Stimulated activated CD4-positive, alpha-beta T cell treated with anti-CD3 and anti-CD28 coated beads, TNF-alpha, amount 100 ng/mL, for 48 hours (primary cell): ENCODE results near the gene CACUL1.
A peak's percentile ranks its signal among the peaks of the same experiment; 100 is the strongest.
"Not testable (repeated sequence)": the region's sequence is repeated elsewhere in the genome, so short reads cannot be mapped to it uniquely, and the experiment has no call there.

Source experiments
- DNase-seq, 3 donors: peaks; one replicate each; pipeline ENCODE4 v3.0.0-alpha.2; 2020; ENCODE audit warnings: low read depth in 3 of 3

Gene CACUL1

DNA sequence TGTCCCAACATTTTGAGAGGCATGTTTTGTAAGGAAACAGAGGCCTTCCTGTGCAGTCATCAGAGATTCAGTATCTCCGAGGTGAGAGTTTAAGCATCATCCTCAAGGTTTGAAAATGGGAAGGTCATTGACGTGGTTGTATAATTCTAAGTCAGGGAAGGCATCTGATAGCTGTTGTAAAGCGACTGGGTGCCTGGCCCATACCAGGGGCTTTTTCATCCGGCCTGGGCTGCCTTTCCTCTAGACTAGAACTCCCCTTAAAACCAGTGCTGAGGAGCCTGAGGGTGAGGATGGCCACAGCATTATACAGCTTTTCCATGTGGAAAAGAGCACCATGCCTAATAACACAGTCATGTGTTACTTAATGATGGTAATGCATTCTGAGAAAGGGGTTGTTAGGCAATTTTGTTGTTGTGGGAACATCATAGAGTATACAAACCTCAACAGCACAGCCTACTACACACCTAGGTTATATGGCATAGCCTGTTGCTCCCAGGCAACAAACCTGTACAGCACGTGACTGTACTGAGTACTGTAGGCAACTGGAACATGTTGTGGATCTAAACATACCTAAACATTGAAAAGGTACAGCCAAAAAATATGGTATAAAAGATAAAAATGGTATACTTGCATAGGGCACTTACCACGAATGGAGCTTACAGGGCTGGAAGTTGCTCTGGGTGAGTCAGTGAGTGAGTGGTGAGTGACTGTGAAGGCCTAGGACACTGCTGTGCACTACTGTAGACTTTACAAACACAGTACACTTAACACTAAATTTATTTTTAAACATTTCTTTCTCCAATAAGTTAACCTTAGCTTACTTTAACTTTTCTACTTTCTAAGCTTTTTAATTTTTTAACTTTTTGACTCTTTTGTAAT lies 13.5 kb upstream of the CACUL1 start:
- no peak for DNase-seq

DNA sequence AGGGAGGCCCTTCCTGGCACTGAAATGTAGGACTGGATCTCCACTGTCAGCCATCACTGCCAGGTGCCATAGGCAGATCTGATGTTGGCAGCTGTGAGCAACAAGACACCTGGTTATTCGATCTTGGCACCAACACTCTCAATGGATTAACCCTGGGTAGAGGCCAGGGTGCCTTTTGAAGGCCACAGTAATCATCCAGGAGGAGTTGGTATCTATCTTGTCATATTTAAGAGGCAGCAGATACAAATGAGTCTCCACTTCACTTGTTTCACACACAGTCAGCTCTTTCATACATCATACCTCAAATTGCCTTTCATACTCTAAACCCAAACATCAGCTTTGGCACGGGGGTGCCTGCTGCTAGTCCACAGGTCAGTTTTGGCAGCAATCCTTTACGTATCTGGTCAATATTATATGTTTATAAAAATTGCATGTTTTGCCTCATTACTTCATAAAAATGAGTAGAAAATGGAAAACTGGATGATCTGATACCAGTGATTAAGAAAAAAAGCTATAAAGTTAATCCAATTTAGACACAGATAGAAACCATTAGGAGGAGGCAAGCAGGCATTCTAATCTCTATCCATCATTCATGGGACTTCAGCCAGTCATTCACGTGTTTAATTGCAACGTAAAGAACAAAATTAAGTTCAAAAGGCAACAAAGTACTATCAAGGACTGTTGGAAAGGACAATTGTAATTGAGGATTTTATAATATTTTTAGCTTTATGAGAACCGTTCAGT lies 12.7 kb upstream of the CACUL1 start:
- DNase-seq: no peak

DNA sequence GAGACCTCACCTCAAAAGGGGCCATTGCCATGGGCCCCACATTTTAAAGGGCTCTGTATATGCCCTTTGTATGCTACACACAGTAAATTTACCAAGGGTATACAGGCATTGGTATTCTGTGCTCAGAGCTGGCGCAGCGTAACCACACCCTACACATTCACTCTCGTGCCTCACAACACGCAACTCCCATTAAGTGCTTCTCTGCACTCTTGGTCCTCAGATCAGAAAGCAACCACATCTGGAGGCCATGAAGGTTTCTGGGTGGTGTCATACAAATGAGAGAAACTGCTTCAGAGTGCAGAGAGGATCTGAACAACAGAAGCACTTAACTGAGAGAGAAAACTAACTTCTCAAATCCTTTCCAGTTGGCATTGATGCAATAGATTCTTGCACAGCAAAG lies 9.4 kb upstream of the CACUL1 start:
- no peak for DNase-seq

DNA sequence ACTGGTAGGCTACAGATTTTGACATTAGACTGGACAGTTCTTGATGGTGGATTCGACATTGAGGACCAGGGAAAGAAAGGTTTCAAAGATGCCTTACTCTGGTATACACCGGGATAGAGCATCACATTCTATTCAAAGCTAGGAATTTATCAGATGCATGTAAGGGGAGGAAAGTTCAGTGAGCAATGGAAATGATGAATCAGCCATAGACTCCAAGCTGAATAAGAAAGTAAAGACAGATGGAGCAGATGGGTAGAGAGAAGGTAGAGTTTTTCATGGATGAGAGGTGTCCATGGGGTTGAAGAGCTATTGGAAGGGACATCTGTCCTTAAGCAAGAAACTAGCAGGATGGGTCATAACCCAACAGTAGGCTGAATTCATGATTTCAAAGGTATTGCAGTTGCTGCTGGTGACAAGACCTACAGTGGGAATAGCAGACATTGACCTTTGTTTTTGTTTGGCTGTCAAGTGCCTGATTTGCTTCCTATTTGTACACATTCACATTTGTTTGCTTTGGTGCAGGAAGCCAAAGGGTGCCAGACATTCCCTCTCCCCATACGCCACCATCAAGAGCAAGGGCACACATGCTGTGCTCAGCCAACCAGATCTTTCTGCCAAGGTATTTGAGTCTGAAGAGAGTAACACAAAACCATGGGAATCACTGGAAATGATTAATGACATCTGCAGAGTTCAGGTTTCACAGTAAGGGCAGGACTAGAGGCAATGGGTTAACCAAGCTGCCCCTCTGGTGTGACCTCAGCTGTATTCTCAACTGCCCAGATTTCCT lies 8.6 kb upstream of the CACUL1 start:
- no peak for DNase-seq

DNA sequence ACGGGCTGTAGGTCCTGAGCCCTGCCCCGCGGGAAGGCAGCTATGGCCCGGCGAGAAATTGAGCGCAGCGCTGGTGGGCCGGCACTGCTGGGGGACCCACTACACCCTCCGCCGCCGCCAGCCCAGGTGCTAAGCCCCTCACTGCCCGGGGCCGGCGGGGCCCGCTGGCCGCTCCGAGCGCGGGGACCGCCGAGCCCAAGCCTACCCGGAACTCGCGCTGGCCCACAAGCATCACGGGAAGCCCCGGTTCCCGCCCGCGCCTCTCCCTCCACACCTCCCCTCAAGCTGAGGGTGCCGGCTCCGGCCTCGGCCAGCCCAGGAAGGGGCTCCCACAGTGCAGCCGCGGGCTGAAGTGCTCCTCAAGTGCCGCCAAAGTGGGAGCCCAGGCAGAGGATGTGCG lies 5.5 kb upstream of the CACUL1 start:
- DNase-seq: no peak

DNA sequence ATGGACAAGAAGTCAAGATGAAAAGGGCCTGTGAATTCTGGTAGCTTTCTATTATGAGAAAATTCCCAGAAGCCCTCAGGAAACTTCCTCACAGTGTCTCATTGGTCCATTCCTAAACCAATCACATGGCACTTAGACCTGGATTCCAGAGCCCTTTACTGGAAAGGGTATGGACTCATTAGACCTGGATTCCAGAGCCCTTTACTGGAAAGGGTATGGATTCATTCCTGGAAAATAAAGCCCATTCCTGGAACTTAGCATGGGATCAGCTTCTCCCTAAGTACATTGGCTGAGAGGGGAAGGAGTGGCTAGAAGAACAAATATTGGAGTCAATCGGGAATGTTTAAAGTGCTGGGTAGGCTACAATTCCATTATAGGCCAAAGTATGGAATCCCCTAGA lies 3.7 kb upstream of the CACUL1 start:
- DNase-seq: no peak

DNA sequence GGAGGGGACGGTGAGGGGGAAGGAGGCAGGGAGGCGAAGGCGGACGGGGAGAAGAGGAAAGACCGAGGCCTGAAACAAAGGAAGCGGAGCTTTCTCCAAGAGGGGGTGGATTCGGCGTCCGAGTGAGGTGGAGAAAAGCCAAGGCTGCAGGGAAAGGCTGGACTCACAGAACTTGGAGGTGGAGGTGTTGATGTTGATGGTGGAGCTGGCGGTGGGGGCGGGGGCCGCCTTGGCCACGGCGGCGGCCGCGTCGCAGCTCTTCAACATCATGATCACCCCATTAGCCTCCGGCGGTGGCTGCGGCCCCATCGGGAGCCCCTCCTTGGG lies 578 bp downstream of the CACUL1 start:
- peak in 1 of 3 donors; percentile 33 for DNase-seq

DNA sequence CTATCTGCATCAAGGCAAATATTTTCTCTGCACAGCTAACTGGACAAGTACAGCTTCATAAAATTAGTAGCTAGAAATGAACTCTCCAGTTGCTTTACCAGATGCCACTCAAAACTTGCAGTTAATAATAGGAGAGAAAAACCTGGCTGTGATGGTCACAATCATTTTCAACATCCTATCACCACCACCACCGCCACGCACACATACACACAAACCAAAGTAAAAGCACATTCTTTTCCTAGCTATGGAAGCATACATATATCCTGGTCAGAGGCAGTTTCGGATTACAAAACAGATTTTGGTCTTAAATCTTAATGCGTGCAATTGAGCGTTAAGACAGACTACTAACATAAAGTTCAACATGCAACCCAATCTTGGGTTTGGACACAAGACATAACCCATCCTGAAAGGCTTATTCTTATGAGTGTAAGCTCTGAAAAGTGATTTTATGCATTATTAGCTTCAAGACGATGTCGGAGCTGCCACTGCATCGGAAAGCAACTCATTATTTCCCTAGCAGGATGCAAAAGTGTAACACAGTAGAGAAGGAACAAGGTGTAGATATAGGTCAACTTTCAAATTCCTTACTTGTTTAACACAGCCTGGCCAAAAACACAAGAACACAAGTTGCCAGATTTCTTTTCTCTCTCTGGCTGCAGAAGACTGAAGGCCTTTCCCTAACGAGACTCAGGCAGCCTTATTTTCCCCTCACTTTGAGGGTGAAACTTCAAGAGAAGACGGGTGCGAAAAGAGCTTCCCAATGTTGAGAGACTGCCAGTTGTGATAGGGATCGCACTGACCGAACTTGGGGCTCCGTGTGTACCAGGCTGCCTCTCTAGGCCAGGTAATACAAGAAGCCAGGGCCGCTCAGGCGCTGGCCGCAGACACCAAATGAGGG lies 1.2 kb downstream of the CACUL1 start:
- no peak for DNase-seq

DNA sequence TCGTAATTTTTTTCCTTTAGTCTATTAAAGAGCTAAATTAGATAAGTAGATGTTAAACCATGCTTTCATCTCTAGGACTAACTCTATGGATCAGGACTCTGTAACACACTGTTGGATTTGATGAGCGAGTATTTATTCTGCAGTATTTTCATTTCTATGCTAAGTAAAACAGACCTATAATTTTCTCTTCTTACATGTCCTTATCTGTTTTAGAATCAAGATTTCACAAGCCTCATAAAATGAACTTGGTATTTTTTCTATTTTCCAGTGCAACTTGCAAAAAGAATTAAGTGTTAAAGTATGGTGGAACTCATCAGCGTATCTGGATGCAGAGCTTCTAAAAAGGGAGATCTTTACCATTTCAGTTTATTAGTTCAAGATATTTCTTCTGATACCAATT lies 2.4 kb downstream of the CACUL1 start:
- DNase-seq: no peak

DNA sequence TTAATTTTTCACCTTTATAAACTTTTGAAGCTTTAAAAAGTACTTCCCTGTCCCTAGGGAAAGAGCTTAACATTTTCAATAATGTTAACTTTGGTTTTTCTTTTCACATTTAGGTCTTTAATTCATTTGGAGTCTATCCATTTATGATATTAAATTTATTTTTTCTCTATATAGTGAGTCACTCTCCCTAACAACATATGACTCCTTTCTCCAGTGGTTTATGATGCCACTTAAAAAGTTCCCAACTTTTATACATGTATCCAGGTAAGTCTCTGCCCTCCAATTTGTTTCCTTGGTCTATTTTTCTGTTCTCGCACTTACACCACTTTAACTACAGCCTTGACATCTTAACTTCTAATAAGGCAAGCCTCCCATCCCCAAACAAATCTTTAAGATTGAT lies 3.5 kb downstream of the CACUL1 start:
- no peak for DNase-seq

DNA sequence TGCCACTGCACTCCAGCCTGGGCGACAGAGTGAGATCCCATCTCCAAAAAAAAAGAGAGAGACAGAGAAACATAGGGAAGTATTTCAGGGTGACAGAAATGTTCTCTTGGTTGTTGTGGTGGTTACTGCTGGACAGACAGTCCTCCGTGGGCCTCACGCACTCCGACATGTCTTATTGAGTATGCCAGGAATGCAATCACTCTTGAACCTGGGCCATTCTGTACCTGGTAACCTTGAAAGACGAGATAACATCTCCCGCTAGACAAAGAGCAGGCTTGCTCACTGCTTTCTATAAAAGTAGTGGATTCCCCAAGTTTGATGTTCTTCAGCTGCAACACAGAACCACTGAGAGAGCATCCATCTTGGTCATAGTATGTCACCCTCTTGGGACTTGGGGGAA lies 6.7 kb downstream of the CACUL1 start:
- DNase-seq: no peak

DNA sequence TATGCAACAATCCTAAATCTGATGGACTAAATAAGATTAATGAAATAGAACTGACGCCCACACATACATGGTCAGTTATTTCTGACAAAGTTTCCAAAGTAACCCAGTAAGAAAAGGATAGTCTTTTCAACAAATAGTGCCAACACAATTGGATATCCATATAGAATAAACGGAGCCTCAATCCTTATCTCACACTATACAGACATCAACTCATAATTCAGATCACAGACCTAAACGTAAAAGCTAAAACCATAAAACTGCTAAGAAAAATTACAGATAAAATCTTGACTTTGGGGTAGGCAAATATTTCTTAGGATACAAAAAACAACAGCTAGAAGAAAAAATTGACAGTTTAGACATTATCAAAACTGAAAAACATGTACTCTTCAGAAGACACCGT lies 8.5 kb downstream of the CACUL1 start:
- DNase-seq: no peak

DNA sequence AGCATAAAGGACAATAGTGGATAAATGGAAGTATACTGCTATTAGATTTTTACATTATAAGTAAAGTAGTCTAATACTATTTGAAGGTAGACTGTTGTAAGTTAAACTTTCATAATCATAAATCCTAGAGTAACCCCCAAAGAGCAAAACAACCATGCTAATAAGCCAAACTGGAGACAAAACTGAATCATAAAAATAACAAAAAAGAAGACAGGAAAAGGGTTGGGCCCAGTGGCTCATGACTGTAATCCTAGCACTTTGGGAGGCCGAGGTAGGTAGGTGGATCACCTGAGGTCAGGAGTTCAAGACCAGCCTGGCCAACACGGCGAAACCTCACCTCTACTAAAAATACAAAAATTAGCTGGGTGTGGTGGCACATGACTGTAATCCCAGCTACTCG lies 9.7 kb downstream of the CACUL1 start:
- no peak for DNase-seq

DNA sequence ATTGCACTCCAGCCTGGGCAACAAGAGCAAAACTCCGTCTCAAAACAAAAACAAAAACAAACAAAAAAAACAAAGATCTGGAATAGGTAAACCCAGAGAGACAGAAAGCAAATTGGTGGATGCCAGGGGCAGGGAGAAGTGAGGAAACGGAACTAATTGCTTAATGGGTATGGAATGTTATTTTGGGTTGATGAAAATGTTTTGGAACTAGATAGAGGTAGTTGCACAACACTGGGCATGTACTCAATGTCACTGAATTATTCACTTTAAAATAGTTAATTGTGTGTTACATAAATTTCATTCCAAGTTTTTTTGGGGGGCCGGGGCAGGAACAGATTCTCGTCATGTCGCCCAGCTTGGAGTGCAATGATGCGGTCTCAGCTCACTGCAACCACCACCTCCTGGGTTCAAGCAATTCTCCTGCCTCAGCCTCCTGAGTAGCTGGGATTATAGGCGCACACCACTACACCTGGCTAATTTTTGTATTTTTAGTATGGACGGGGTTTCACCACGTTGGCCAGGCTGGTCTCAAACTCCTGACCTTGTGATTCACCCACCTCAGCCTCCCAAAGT lies 10.3 kb downstream of the CACUL1 start:
- not testable (repeated sequence) for DNase-seq

DNA sequence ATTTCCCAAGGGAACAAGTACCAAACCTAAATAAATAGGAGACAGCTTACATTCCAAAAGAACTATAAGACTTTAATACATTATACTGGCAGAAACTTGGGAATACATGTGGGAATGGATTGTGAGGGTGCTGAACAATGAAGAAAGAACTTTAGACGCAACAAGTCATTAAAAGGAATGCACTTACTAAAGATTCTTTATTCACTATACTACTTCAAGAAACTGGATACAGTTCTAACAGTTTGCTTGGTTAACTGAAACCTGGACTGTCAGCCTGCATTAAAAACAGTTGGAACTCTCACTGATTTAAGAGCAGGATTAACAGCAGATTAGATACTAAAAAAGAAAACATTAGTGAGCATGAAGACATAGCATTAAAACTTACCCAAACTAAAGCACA lies 12.0 kb downstream of the CACUL1 start:
- DNase-seq: no peak

DNA sequence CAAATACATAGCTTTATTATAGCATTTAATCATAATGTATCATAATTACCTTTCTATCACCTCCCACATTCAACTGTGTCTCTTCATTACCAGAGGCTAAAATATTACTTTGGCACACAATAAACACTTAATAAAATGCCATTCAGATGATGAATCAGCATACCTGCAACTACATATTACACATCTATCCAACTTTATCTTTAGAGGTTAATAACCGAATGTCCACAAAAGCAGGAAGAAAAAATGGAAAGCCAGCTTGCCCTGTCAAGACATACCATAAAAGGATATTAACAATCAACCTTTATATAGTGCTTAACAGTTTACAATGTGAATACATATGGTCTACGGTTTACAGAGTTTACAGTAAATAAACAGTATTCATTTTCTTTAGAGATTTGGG lies 12.7 kb downstream of the CACUL1 start:
- DNase-seq: no peak

DNA sequence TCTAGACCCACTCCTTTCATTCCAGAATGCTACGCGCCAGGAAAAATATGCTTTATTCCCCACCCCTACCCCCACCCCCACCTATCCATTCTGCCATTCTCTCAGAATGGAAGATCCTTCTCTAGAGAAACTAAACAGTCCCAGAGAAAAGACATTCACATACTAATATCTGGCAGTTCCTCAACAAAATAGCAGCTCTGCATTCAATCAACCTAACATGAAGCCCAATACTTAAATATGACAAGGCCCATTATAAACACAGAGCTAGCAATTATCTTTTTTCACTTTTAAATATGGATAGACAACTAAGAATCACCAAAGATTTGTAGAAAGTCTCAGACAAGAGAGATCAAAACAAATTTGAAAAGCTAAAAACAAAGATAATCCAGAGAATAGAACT lies 16.4 kb downstream of the CACUL1 start:
- no peak for DNase-seq

DNA sequence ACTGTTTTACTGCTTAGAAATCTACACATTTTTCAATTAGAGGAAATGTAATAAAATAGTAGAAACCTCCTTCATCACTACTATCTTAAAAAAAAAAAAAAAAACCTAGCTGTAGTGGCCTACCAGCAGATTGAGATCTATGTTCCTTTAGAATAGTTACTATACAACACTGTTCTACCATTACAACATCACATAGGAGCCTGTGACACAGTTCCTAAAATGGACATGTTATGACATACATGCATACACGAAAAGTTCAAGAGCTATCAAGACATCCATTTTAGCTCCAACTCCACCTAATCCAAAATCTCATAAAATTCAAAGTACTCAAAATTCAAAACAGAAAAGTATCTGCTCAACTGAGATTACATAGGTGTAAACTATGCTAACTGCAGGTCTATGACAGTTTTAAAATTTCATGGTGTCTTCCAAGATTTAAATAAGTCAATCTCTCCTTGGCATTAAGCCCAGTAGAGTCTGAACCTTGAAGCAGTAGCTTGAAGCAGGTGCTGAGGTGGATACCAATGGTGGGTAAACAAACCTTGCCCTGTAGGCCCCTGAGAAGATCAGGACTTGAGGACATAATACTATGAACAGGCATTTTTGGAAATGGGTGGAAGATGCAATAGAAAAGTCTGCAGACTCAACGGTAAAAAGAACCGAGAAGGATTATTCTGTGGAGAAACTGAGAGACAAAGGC lies 17.0 kb downstream of the CACUL1 start:
- no peak for DNase-seq

DNA sequence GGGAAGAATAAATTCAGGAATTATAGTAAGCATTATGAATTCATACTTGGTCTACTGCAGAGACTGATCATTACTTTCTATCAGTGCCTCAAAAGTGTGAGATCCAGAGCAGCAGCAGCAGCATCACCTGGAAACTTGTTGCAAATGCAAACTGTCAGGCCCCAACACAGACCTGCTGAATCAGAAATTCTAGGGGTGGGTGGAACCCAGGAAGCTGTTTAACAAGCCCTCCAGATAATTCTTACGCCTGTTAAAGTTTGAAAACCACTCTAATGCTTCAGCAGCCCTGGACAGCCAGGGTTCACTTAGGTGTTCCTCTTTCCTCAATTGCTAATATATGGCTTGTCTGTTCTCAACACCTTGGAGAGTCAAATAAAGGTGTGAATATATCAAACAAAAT lies 19.5 kb downstream of the CACUL1 start:
- DNase-seq: no peak

DNA sequence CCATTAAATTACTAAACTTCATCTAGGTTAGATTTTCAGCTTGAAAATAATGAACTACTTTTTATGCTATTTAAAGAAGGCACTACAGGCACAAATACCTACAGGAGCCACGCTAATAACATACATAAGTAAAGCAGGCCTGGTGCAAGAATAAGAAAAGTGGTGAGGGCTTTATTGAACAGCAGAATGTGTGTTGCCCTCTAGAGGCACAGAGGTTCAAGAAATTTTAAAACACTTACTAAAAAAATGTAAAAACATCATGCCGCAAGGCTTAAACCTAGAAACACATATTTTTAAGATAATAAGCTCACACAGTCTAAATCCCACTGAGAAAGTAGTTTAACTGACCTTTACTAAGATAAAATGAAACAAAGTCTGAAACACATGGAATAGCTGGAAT lies 20.3 kb downstream of the CACUL1 start:
- no peak for DNase-seq
